ENCODE results near the gene CENPF. TPM values are rescaled to one million over a fixed set of nuclear protein-coding genes. Genes with fewer than 3 reads are reported as not detected.

CENPF gene
- total and polyA plus RNA-seq, 9 of the 15 experiments (the other 6 are each of a cell fraction or from before 2014, with no cell fraction given) = 50.6 to 180 (median 98.3) TPM

DNA sequence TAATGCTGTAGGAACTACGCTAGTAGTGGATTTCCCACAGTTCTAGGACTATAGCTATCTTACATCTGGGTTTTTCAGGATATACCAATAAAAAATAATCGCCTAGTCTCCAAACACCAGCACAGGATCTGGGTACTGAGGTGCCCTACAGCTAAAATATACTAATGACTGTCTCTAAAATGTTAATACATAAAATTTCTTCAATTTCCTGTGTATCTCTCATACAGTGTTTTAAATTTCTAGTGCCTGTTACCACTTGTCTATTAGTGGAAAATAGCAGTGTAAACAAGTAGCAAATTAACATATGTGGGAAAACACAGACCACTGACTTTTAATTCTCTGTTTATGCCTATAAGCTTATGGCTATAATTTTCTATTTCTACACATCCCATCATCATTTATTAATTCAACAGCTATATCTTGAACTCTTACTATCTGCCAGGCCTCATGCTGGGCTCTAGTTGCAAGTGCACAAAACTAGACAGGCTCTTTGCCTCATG, 35.5 kb upstream of the CENPF start (continued):
- TF ChIP-seq PTRF (tag; IDR thresholded peaks at IDR 0.05) = no peak
- TF ChIP-seq SMARCB1 (IDR thresholded peaks at IDR 0.05; ENCODE audit: insufficient read length, low read depth) = no peak
- TF ChIP-seq ZNF217 (CRISPR knock-in tag; IDR thresholded peaks at IDR 0.05) = no peak
- TF ChIP-seq, protein P1, sequence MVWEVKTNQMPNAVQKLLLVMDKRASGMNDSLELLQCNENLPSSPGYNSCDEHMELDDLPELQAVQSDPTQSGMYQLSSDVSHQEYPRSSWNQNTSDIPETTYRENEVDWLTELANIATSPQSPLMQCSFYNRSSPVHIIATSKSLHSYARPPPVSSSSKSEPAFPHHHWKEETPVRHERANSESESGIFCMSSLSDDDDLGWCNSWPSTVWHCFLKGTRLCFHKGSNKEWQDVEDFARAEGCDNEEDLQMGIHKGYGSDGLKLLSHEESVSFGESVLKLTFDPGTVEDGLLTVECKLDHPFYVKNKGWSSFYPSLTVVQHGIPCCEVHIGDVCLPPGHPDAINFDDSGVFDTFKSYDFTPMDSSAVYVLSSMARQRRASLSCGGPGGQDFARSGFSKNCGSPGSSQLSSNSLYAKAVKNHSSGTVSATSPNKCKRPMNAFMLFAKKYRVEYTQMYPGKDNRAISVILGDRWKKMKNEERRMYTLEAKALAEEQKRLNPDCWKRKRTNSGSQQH (CRISPR knock-in tag; IDR thresholded peaks at IDR 0.05) = no peak
- TF ChIP-seq ZNF589 (CRISPR knock-in tag; IDR thresholded peaks at IDR 0.05; ENCODE audit: low read depth) = no peak

DNA sequence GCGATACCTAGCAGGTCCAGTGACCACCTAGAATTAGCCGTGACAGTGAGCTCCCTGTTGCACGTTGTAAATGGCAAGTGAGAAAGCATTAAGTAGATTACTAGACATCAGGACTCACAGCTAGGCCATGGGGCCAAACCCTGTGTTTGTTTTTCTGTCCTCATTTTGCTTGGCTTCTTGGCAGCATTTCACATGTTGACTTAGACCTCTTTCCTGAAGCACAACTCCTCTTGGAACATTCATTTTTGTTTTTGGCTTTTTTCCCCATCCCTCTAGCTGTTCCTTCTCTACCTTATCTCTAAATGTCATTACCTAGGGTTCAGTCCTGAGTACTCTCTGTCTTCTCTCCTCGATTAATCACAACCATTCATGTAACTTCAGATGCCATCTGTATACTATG, 34.7 kb upstream of the CENPF start:
- no peaks in the 10 kb centered on the region for H3K9me3 ChIP-seq (replicated peaks; ENCODE audit: control insufficient read depth, insufficient read depth, low read depth, low read length)
- no TSS peak for BruUV-seq (replicated peaks)
- no peaks in the 10 kb centered on the region for H3K79me2 ChIP-seq (ENCODE audit: control insufficient read depth, insufficient read depth, low read length)
- CTCF ChIA-PET (ENCODE audit: low intra/inter-chr PET ratio) = no interaction called here
- FAIRE-seq (no peak), DNase-seq (ENCODE audit: extremely low read depth in 1 of 4, low spot score in 3 of 4) (no peak), ATAC-seq (no peak)
- H3K9me1 ChIP-seq (ENCODE audit: control insufficient read depth, insufficient read depth, low read length) = no peaks in the 10 kb centered on the region
- intact Hi-C loops (cut with micrococcal nuclease) (no loop called here), in situ Hi-C loops (cut with MboI) (no loop called here)
- no peak overlapping the region for H3K9ac ChIP-seq (ENCODE audit: insufficient read depth in 1 of 2, low read depth in 2 of 2, low read length in 2 of 2)
- H3K27me3 ChIP-seq (ENCODE audit: control insufficient read depth in 2 of 2, insufficient read depth in 2 of 2, low read length in 2 of 2) = no peaks in the 10 kb centered on the region
- POLR2A ChIA-PET = interaction anchor here (1.2 to 1.7 kb wide), 2 partner anchors 12 to 14 kb away, joined by 3 to 4 read pairs; no protein-coding TSS in a partner anchor
- WGBS (ENCODE audit: insufficient coverage, low coverage, missing lambda C conversion rate) = 0% methylated on average over 4 of the region's 4 CpGs
- H3K4me1 ChIP-seq (replicated peaks in 1 of 2; ENCODE audit: control insufficient read depth in 2 of 2, insufficient read depth in 2 of 2, low read length in 2 of 2) = no peaks in the 10 kb centered on the region
- H3K4me3 ChIP-seq = no peak overlapping the region
- H2AFZ ChIP-seq (ENCODE audit: low read depth, low read length) = no peak overlapping the region
- no peak overlapping the region for H3K27ac ChIP-seq (ENCODE audit: extremely low read depth, low read depth, low read length)
- no peaks in the 10 kb centered on the region for H4K20me1 ChIP-seq (replicated peaks; ENCODE audit: control insufficient read depth, insufficient read depth, low read length)
- H3K36me3 ChIP-seq (ENCODE audit: control insufficient read depth, insufficient read depth, low read length) = no peaks in the 10 kb centered on the region
- H3K4me2 ChIP-seq (ENCODE audit: insufficient read depth, low read length) = no peak overlapping the region
- TF ChIP-seq, protein P2, sequence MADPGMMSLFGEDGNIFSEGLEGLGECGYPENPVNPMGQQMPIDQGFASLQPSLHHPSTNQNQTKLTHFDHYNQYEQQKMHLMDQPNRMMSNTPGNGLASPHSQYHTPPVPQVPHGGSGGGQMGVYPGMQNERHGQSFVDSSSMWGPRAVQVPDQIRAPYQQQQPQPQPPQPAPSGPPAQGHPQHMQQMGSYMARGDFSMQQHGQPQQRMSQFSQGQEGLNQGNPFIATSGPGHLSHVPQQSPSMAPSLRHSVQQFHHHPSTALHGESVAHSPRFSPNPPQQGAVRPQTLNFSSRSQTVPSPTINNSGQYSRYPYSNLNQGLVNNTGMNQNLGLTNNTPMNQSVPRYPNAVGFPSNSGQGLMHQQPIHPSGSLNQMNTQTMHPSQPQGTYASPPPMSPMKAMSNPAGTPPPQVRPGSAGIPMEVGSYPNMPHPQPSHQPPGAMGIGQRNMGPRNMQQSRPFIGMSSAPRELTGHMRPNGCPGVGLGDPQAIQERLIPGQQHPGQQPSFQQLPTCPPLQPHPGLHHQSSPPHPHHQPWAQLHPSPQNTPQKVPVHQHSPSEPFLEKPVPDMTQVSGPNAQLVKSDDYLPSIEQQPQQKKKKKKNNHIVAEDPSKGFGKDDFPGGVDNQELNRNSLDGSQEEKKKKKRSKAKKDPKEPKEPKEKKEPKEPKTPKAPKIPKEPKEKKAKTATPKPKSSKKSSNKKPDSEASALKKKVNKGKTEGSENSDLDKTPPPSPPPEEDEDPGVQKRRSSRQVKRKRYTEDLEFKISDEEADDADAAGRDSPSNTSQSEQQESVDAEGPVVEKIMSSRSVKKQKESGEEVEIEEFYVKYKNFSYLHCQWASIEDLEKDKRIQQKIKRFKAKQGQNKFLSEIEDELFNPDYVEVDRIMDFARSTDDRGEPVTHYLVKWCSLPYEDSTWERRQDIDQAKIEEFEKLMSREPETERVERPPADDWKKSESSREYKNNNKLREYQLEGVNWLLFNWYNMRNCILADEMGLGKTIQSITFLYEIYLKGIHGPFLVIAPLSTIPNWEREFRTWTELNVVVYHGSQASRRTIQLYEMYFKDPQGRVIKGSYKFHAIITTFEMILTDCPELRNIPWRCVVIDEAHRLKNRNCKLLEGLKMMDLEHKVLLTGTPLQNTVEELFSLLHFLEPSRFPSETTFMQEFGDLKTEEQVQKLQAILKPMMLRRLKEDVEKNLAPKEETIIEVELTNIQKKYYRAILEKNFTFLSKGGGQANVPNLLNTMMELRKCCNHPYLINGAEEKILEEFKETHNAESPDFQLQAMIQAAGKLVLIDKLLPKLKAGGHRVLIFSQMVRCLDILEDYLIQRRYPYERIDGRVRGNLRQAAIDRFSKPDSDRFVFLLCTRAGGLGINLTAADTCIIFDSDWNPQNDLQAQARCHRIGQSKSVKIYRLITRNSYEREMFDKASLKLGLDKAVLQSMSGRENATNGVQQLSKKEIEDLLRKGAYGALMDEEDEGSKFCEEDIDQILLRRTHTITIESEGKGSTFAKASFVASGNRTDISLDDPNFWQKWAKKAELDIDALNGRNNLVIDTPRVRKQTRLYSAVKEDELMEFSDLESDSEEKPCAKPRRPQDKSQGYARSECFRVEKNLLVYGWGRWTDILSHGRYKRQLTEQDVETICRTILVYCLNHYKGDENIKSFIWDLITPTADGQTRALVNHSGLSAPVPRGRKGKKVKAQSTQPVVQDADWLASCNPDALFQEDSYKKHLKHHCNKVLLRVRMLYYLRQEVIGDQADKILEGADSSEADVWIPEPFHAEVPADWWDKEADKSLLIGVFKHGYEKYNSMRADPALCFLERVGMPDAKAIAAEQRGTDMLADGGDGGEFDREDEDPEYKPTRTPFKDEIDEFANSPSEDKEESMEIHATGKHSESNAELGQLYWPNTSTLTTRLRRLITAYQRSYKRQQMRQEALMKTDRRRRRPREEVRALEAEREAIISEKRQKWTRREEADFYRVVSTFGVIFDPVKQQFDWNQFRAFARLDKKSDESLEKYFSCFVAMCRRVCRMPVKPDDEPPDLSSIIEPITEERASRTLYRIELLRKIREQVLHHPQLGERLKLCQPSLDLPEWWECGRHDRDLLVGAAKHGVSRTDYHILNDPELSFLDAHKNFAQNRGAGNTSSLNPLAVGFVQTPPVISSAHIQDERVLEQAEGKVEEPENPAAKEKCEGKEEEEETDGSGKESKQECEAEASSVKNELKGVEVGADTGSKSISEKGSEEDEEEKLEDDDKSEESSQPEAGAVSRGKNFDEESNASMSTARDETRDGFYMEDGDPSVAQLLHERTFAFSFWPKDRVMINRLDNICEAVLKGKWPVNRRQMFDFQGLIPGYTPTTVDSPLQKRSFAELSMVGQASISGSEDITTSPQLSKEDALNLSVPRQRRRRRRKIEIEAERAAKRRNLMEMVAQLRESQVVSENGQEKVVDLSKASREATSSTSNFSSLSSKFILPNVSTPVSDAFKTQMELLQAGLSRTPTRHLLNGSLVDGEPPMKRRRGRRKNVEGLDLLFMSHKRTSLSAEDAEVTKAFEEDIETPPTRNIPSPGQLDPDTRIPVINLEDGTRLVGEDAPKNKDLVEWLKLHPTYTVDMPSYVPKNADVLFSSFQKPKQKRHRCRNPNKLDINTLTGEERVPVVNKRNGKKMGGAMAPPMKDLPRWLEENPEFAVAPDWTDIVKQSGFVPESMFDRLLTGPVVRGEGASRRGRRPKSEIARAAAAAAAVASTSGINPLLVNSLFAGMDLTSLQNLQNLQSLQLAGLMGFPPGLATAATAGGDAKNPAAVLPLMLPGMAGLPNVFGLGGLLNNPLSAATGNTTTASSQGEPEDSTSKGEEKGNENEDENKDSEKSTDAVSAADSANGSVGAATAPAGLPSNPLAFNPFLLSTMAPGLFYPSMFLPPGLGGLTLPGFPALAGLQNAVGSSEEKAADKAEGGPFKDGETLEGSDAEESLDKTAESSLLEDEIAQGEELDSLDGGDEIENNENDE (IDR thresholded peaks at IDR 0.05; ENCODE audit: low read depth, low read length) = no peak
- no peak for TF ChIP-seq ZFP36 (IDR thresholded peaks at IDR 0.05; ENCODE audit: low read depth, low read length, partially characterized antibody)
- no peak for TF ChIP-seq JUN (IDR thresholded peaks at IDR 0.05; ENCODE audit: borderline replicate concordance, low read depth, low read length)
- no peak for TF ChIP-seq JUN (CRISPR knock-in tag; IDR thresholded peaks at IDR 0.05; ENCODE audit: borderline replicate concordance)
